Activated CD8-positive, alpha-beta memory T cell treated with anti-CD3 and anti-CD28 coated beads, Interleukin-2, amount 50 U/mL, for 1 hour (primary cell): ENCODE measurements around the gene GPATCH8.

Experiments
- DNase-seq: peaks from one replicate; pipeline ENCODE4 v3.0.0-alpha.2; 2020; ENCODE audit errors: extremely low read depth

Gene GPATCH8

GRCh38 chr17:44451016-44451627, 52.1 kb downstream of the GPATCH8 start:
- DNase-seq: no peak

GRCh38 chr17:44448412-44448811, 54.8 kb downstream of the GPATCH8 start:
- DNase-seq: no peak

- DNase-seq: no peak
These were observed 58.5 kb downstream of the GPATCH8 start for GRCh38 chr17:44444735-44445105.

- no peak for DNase-seq
These were observed 60.4 kb downstream of the GPATCH8 start for GRCh38 chr17:44442806-44443205.

- no peak for DNase-seq
These were observed 64.0 kb downstream of the GPATCH8 start for GRCh38 chr17:44439168-44439567.

GRCh38 chr17:44438636-44439035, 64.6 kb downstream of the GPATCH8 start:
- DNase-seq: no peak

GRCh38 chr17:44436336-44436735, 66.9 kb downstream of the GPATCH8 start:
- no peak for DNase-seq

GRCh38 chr17:44432254-44433157, 70.7 kb downstream of the GPATCH8 start:
- DNase-seq: no peak

- DNase-seq: no peak
These were observed 78.3 kb downstream of the GPATCH8 start for GRCh38 chr17:44424828-44425461.

GRCh38 chr17:44417553-44417952, 85.7 kb downstream of the GPATCH8 start:
- DNase-seq: no peak

- no peak for DNase-seq
These were observed 86.5 kb downstream of the GPATCH8 start for GRCh38 chr17:44416558-44417289.

GRCh38 chr17:44414394-44415155, 88.6 kb downstream of the GPATCH8 start:
- DNase-seq: no peak

- DNase-seq: no peak
These were observed 93.7 kb downstream of the GPATCH8 start for GRCh38 chr17:44409309-44410028.

GRCh38 chr17:44408786-44409185, 94.4 kb downstream of the GPATCH8 start:
- DNase-seq: no peak

GRCh38 chr17:44402564-44403172, 100.5 kb downstream of the GPATCH8 start:
- no peak for DNase-seq

GRCh38 chr17:44400226-44400847, 102.9 kb downstream of the GPATCH8 start:
- DNase-seq: no peak

- no peak for DNase-seq
These were observed 104.2 kb downstream of the GPATCH8 start for GRCh38 chr17:44398692-44399691.
